ENCODE data around the gene THSD4. TPM values are rescaled to one million over a fixed set of nuclear protein-coding genes. Genes with fewer than 3 reads are reported as not detected.

Gene THSD4
- total RNA-seq, 6 donors from 2014 or later, result 16.8 to 39.7 (median 21.7) TPM

DNA sequence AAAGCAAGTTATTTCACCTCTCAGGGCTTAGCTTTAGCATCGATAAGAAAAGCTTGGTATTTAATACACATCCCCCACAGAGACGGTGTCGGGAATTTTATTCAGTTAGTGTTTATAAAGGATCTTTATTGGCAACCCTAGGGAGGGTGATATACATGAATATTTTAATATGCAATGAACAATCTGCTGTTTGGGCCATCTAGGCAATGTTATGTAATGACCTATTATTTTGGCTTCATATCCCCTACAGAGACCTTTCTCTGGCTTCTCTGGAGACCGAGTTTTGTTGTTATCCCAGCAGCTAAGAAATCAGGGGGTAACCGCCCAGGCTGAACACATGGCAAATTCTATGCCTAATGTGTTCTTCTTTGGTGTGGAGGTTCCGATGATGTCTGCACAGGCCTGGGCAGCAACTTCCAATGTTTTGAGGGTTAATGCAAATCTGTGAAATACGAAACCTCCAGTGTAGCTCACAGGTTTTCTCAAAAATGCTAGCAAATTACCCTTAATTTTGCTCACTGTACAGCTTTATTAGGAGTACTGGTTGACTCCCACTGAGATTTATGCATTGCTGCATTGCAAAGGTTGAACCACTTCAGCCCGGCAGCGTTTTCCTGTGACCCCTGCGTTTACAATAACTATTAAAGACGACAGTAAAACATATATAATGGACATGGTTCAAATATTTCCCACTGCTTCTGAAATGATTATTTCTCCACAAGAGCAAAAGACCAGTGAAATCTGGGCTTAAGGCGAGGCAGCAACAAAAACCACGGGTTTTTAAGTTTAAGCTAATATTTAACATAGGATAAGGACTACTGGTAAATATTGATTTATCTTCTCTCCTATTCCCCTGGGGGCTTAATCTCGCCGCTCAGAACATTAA is 396.8 kb downstream of the THSD4 start:
- no peak overlapping the region for H3K4me3 ChIP-seq

DNA sequence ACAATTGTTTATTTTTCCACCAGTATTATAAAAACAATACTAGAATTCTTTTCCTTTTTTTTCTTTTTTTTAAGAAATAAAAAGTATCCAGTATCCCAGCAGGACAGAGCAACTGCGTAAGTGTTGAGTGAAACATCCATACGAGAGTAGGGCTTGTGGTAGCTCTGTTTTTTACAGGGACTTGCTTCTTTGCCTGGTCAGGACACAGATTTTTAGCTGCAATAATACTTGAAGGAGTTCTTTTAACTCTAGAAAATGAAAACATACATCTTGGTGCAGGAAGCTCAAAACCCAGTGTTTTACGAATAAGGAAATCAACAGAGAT is 397.4 kb downstream of the THSD4 start:
- H3K36me3 ChIP-seq, result no peaks in the 10 kb centered on the region

More for the DNA sequence above, 396.8 kb downstream of the THSD4 start:
- Histone ChIP-seq H3K4me1 (peaks cover 0 to 4% (median 0%) of the 10 kb centered on the region in 4 donors), H3K27ac (no peak overlapping the region), H3K27me3 (no peaks in the 10 kb centered on the region), H3K36me3 (no peaks in the 10 kb centered on the region), H3K9me3 (no peaks in the 10 kb centered on the region)
- ATAC-seq (ENCODE audit: low FRiP score in 2 of 2), result no peak
- 63 to 68% methylated on average over 15 of the region's 15 CpGs for WGBS, 2 donors
- TF ChIP-seq POLR2A (IDR thresholded peaks at IDR 0.05) (no peak), POLR2AphosphoS5 (IDR thresholded peaks at IDR 0.05) (no peak), EP300 (IDR thresholded peaks at IDR 0.05) (no peak)
- TF ChIP-seq, protein P1, sequence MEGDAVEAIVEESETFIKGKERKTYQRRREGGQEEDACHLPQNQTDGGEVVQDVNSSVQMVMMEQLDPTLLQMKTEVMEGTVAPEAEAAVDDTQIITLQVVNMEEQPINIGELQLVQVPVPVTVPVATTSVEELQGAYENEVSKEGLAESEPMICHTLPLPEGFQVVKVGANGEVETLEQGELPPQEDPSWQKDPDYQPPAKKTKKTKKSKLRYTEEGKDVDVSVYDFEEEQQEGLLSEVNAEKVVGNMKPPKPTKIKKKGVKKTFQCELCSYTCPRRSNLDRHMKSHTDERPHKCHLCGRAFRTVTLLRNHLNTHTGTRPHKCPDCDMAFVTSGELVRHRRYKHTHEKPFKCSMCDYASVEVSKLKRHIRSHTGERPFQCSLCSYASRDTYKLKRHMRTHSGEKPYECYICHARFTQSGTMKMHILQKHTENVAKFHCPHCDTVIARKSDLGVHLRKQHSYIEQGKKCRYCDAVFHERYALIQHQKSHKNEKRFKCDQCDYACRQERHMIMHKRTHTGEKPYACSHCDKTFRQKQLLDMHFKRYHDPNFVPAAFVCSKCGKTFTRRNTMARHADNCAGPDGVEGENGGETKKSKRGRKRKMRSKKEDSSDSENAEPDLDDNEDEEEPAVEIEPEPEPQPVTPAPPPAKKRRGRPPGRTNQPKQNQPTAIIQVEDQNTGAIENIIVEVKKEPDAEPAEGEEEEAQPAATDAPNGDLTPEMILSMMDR (IDR thresholded peaks at IDR 0.05), result no peak
- DNase-seq, result no peak

DNA sequence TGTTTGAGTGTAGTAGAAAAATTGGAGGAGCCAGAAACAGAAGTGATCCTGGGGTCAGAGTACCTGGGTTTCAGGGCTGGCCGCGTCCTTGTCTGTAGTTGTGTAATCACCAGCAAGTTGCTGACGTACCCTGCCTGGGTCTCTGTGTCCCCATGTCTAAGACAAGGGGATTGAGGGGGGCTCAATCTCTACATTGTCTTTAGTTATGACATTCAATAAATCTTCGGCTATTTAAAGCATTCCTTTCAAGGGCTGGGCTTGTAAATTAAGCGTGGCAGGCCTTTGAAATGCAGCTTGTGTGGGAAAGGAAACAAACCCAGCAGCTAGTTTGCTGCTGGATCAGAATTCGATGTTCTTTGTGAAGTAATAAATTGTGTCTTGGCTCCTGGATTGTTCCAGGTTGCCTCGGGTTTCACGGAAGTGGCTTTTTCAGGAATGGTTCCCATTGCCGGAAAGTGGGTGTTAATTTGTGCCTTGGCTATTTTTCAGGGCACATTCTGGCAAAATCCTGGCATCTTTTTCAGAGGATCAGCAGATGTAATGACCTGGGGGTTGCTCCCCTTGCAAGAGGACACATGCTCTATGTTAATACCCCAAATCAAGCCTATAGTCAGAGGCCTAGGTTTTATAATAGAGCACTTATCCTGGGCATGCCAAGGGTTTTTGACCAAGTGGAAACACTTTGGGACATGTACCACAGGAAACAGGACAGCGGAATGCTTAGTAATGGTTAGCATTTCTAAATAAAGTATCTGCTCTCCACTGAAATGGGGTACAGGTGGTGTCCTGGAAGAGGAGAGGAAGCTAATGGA is 400.3 kb downstream of the THSD4 start:
- Histone ChIP-seq H3K27ac (peak overlapping the region in 2 of 4 donors; percentile 15 to 31), H3K27me3 (no peaks in the 10 kb centered on the region), H3K4me1 (peaks cover 0 to 4% (median 0%) of the 10 kb centered on the region in 4 donors), H3K4me3 (no peak overlapping the region), H3K36me3 (no peaks in the 10 kb centered on the region), H3K9me3 (no peaks in the 10 kb centered on the region)
- 37 to 56% methylated on average over 10 of the region's 10 CpGs for WGBS, 2 donors
- DNase-seq (peak in 1 of 2 donors; percentile 24), ATAC-seq (ENCODE audit: low FRiP score in 2 of 2) (no peak)
- TF ChIP-seq EP300 (IDR thresholded peaks at IDR 0.05), result no peak
- TF ChIP-seq, protein P1 (IDR thresholded peaks at IDR 0.05), result no peak
- TF ChIP-seq POLR2A (IDR thresholded peaks at IDR 0.05), result no peak
- no peak for TF ChIP-seq POLR2AphosphoS5 (IDR thresholded peaks at IDR 0.05)

More for the DNA sequence above, 397.4 kb downstream of the THSD4 start:
- no peaks in the 10 kb centered on the region for H3K9me3 ChIP-seq
- ATAC-seq (ENCODE audit: low FRiP score in 2 of 2) (no peak), DNase-seq (no peak)
- H3K4me1 ChIP-seq, result peaks cover 0 to 4% (median 0%) of the 10 kb centered on the region in 4 donors
- 56 to 68% methylated on average over 3 of the region's 3 CpGs for WGBS, 2 donors
- no peak overlapping the region for H3K4me3 ChIP-seq
- no peak overlapping the region for H3K27ac ChIP-seq
- TF ChIP-seq, protein P1 (IDR thresholded peaks at IDR 0.05), result no peak
- TF ChIP-seq POLR2A (IDR thresholded peaks at IDR 0.05) (no peak), POLR2AphosphoS5 (IDR thresholded peaks at IDR 0.05) (no peak), EP300 (IDR thresholded peaks at IDR 0.05) (no peak)
- H3K27me3 ChIP-seq, result no peaks in the 10 kb centered on the region

DNA sequence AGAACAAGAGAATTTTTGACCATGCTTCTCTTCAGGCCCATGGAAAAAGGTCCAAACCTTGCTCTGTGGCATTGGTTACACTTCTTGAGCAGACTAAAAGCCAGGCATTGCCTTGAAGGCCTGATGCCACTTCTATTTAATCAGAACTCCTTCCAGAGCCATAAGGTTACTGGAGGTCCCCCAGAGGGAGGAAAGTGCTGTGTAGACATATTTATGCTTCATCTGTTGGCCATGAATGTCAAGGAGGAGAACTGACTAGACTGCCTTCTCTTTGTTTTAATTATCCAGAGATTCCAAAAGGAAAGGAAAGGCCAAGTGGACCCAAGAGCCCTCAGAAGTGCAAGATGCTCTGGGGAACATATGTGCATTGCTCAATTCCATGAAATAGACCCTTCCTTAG is 402.5 kb downstream of the THSD4 start:
- H3K4me1 ChIP-seq, result peaks cover 0 to 4% (median 0%) of the 10 kb centered on the region in 4 donors
- no peaks in the 10 kb centered on the region for H3K27me3 ChIP-seq
- H3K27ac ChIP-seq, result no peak overlapping the region
- no peak for ATAC-seq (ENCODE audit: low FRiP score in 2 of 2)
- no peak for DNase-seq
- H3K4me3 ChIP-seq, result no peak overlapping the region
- no peaks in the 10 kb centered on the region for H3K36me3 ChIP-seq
- no peaks in the 10 kb centered on the region for H3K9me3 ChIP-seq
- TF ChIP-seq, protein P1 (IDR thresholded peaks at IDR 0.05), result no peak
- no peak for TF ChIP-seq POLR2A (IDR thresholded peaks at IDR 0.05)

Data from upper lobe of left lung (tissue), 6 donors.